ENCODE results near the gene GLIS1.

GLIS1 gene

DNA sequence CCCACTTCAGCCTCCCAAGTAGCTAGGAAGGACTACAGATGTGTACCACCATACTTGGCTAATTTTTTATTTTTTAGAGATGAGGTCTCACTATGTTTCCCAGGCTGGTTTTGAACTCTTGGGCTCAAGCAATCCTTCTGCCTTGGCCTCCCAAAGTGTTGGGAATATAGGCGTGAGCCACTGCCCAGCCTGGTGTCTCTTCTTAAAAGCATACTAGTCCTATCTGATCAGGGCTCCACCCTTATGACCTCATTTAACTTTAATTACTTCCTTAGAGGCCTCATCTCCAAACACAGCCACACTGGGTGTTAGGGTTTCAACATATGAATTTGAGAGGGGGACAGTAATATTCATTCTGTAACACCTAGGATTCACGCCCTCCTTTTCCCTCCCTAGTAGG is 130.9 kb downstream of the GLIS1 start:
- Histone ChIP-seq H3K27me3 (ENCODE audit: control insufficient read depth, insufficient read depth, low read length, poor library complexity, severe bottlenecking) (no peaks in the 10 kb centered on the region), H3K9me3 (ENCODE audit: control insufficient read depth, low read length) (no peaks in the 10 kb centered on the region), H3K27ac (ENCODE audit: insufficient read depth, low read depth, low read length, poor library complexity, severe bottlenecking) (no peak overlapping the region), H3K36me3 (ENCODE audit: control insufficient read depth, insufficient read depth, low read length) (no peaks in the 10 kb centered on the region), H3K4me3 (ENCODE audit: insufficient read depth, low read depth, low read length) (no peak overlapping the region), H3K4me1 (ENCODE audit: control insufficient read depth, insufficient read depth, low read length) (peaks cover 8% of the 10 kb centered on the region)
- 97% methylated on average over 1 to 2 of the region's 2 CpGs for WGBS, 2 experiments

GRCh38 chr1:53606651-53607051 is 132.3 kb downstream of the GLIS1 start:
- Histone ChIP-seq H3K27ac (ENCODE audit: insufficient read depth, low read depth, low read length, poor library complexity, severe bottlenecking) (no peak overlapping the region), H3K27me3 (ENCODE audit: control insufficient read depth, insufficient read depth, low read length, poor library complexity, severe bottlenecking) (no peaks in the 10 kb centered on the region), H3K9me3 (ENCODE audit: control insufficient read depth, low read length) (no peaks in the 10 kb centered on the region), H3K4me1 (ENCODE audit: control insufficient read depth, insufficient read depth, low read length) (peaks cover 8% of the 10 kb centered on the region), H3K4me3 (ENCODE audit: insufficient read depth, low read depth, low read length) (no peak overlapping the region), H3K36me3 (ENCODE audit: control insufficient read depth, insufficient read depth, low read length) (no peaks in the 10 kb centered on the region)
- 27 to 31% methylated on average over 19 of the region's 19 CpGs for WGBS, 2 experiments

DNA sequence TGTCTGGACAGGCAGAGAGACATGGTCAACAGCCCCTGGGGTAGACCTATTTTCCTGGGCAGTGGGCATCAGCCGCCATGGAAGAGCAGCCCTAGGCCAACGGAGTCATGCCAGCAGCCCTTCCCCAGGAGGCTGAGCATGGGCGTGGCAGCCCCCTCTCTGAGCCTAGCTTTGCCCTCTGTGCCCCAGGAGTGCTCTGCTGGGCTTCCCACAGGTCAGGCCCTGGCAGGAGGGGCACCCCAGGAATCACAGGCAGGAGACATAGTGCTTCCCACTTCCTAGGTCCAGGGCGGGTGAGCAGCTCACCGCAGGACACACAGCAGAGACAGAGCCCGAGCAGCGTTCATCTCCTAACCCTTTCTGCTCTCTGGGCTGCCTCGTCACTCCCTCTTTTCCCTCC is 132.8 kb downstream of the GLIS1 start:
- 73 to 74% methylated on average over 8 of the region's 8 CpGs for WGBS, 2 experiments

GRCh38 chr1:53605181-53605580 is 133.8 kb downstream of the GLIS1 start:
- no peaks in the 10 kb centered on the region for H3K9me3 ChIP-seq (ENCODE audit: control insufficient read depth, low read length)
- H3K4me1 ChIP-seq (ENCODE audit: control insufficient read depth, insufficient read depth, low read length), result peaks cover 8% of the 10 kb centered on the region
- no peak overlapping the region for H3K27ac ChIP-seq (ENCODE audit: insufficient read depth, low read depth, low read length, poor library complexity, severe bottlenecking)
- no peaks in the 10 kb centered on the region for H3K27me3 ChIP-seq (ENCODE audit: control insufficient read depth, insufficient read depth, low read length, poor library complexity, severe bottlenecking)
- no peak overlapping the region for H3K4me3 ChIP-seq (ENCODE audit: insufficient read depth, low read depth, low read length)
- H3K36me3 ChIP-seq (ENCODE audit: control insufficient read depth, insufficient read depth, low read length), result no peaks in the 10 kb centered on the region
- 92 to 95% methylated on average over 8 of the region's 8 CpGs for WGBS, 2 experiments

More for the DNA sequence above, 132.8 kb downstream of the GLIS1 start:
- Histone ChIP-seq H3K36me3 (ENCODE audit: control insufficient read depth, insufficient read depth, low read length) (no peaks in the 10 kb centered on the region), H3K9me3 (ENCODE audit: control insufficient read depth, low read length) (no peaks in the 10 kb centered on the region), H3K4me3 (ENCODE audit: insufficient read depth, low read depth, low read length) (no peak overlapping the region), H3K4me1 (ENCODE audit: control insufficient read depth, insufficient read depth, low read length) (peaks cover 8% of the 10 kb centered on the region), H3K27me3 (ENCODE audit: control insufficient read depth, insufficient read depth, low read length, poor library complexity, severe bottlenecking) (no peaks in the 10 kb centered on the region), H3K27ac (ENCODE audit: insufficient read depth, low read depth, low read length, poor library complexity, severe bottlenecking) (no peak overlapping the region)

DNA sequence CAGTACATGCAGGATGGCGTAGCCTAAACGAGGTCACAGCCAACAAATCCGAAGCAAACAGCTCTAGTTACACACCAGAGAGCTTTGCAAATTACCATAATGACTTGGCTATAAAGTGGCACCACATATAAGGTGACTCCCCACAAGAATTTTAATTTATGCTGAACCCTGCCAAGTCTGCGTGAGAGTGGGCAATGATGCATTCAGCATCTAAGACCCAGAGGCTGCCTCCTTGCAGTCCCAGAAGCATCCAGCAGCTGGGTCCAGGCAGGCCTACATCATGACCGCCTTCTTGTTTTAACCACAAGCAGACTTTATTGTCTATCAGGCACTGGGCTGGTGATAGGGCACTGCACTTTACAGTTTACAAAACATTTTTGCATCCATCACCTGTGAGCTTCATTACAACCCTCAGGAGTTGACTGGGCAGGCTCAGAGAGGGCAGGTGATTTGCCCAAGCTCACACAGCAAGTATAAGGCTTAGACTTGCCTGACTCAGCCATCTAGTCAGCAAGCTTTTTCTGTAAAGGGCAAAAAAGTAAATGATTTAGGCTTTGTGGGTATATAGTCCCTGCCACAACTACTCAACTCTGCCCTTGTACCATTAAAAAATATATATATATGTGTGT is 134.6 kb downstream of the GLIS1 start:
- no peaks in the 10 kb centered on the region for H3K36me3 ChIP-seq (ENCODE audit: control insufficient read depth, insufficient read depth, low read length)
- 75 to 78% methylated on average over 5 of the region's 5 CpGs for WGBS, 2 experiments
- H3K4me3 ChIP-seq (ENCODE audit: insufficient read depth, low read depth, low read length), result no peak overlapping the region
- H3K9me3 ChIP-seq (ENCODE audit: control insufficient read depth, low read length), result no peaks in the 10 kb centered on the region
- no peak overlapping the region for H3K27ac ChIP-seq (ENCODE audit: insufficient read depth, low read depth, low read length, poor library complexity, severe bottlenecking)
- H3K27me3 ChIP-seq (ENCODE audit: control insufficient read depth, insufficient read depth, low read length, poor library complexity, severe bottlenecking), result no peaks in the 10 kb centered on the region
- peaks cover 8% of the 10 kb centered on the region for H3K4me1 ChIP-seq (ENCODE audit: control insufficient read depth, insufficient read depth, low read length)

DNA sequence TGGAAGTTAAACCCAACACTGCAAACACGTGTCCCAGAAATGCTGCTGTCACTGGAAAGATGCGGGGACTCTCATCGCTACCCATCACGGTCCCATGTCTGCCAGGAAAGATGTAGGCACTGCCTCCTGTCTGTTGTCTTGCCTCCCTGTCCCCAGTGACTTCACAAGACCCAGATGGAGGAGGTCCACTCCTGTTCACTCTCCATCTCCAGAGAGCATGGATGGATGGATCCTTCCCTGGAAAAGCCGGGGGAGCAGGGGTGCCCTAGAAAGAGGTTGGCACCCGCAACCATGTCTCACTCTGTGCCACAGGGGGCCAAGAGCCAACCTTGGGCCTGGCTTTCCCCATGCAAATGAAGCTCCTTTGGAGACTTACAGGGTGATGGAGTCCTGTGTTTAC is 135.5 kb downstream of the GLIS1 start:
- Histone ChIP-seq H3K36me3 (ENCODE audit: control insufficient read depth, insufficient read depth, low read length) (no peaks in the 10 kb centered on the region), H3K27ac (ENCODE audit: insufficient read depth, low read depth, low read length, poor library complexity, severe bottlenecking) (no peak overlapping the region), H3K4me3 (ENCODE audit: insufficient read depth, low read depth, low read length) (no peak overlapping the region), H3K9me3 (ENCODE audit: control insufficient read depth, low read length) (no peaks in the 10 kb centered on the region), H3K4me1 (ENCODE audit: control insufficient read depth, insufficient read depth, low read length) (peaks cover 8% of the 10 kb centered on the region), H3K27me3 (ENCODE audit: control insufficient read depth, insufficient read depth, low read length, poor library complexity, severe bottlenecking) (no peaks in the 10 kb centered on the region)
- WGBS, 2 experiments, result 95 to 96% methylated on average over 6 of the region's 6 CpGs

DNA sequence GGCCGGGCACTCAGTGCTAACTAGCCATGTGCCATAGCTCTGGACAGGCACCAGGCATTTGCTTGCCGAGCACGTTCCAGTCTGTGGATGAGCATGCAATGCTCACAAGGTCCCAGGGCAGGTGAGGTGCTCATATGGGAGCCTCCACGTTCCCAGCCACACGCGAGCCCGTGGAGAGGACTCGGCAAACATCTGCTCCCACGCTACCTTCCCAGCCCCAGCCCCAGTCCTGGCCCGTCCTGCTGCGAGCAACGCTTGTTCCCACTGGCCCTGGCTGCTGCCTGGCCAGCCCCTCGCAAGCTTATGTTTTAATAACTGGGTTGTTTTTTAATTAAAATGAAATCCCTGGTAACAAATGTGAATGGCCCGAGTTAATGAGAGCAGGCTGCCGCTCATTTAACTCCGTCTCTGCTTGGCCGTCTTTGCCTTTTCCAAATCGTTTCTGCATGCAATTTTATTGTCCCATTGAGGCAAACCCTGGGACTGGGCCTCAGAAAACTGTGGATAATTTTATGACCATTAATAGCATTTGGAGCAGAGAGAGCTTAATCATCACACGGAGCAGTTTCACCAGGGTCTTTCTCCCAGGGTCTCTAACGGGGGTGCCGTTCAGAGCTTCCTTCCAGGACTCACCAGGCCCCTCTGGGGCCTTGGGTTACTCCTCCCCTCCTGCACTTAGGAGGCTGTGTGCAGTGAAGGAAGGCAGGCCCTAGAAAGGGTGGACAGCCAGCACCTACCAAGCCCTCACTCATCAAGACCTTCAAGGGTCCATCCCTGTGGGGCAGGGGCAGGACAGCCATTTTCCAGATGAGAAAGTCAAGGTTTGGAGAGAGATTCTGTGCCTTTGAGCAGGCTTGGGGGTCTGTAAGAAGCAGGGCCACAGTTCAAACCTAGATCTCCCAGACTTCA is 136.8 kb downstream of the GLIS1 start:
- WGBS, 2 experiments, result 86 to 90% methylated on average over 21 of the region's 21 CpGs
- Histone ChIP-seq H3K4me1 (ENCODE audit: control insufficient read depth, insufficient read depth, low read length) (peaks cover 8% of the 10 kb centered on the region), H3K27ac (ENCODE audit: insufficient read depth, low read depth, low read length, poor library complexity, severe bottlenecking) (no peak overlapping the region), H3K36me3 (ENCODE audit: control insufficient read depth, insufficient read depth, low read length) (no peaks in the 10 kb centered on the region), H3K9me3 (ENCODE audit: control insufficient read depth, low read length) (no peaks in the 10 kb centered on the region), H3K4me3 (ENCODE audit: insufficient read depth, low read depth, low read length) (no peak overlapping the region), H3K27me3 (ENCODE audit: control insufficient read depth, insufficient read depth, low read length, poor library complexity, severe bottlenecking) (no peaks in the 10 kb centered on the region)

DNA sequence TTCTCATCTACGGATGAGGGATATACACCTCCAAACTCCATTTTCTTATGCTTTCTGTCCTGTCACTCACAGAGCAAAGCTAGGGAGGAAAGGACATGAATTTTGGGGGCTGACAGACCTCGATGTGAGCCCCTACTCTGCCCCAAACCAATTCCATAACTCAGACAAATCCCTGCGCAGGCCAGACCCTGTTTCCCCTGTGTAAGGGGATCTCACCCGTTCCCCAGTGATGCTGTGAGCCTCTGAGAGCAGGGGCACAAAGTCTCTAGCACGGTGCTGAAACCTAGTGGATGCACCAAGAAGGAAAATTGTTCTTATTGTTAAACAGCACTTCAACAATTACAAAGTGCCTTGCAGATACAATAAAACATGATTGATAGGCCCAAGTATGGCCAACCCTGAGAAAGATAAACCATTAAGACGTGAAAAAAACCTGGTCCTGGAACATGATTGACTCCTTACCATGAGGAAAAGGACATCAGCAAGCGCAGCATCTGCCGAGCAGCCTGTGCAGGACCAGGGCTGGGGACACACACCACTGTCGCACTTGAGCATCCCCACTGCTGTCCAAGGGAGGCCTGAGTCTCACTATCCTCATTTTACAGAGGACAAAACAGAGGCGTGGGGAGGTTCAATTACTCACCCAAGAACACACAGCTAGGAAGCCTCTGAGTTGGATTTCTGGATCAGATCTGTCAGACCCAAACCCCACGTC is 137.8 kb downstream of the GLIS1 start:
- no peaks in the 10 kb centered on the region for H3K27me3 ChIP-seq (ENCODE audit: control insufficient read depth, insufficient read depth, low read length, poor library complexity, severe bottlenecking)
- WGBS, 2 experiments, result 92% methylated on average over 11 of the region's 11 CpGs
- H3K4me1 ChIP-seq (ENCODE audit: control insufficient read depth, insufficient read depth, low read length), result peaks cover 1% of the 10 kb centered on the region
- no peak overlapping the region for H3K27ac ChIP-seq (ENCODE audit: insufficient read depth, low read depth, low read length, poor library complexity, severe bottlenecking)
- no peaks in the 10 kb centered on the region for H3K36me3 ChIP-seq (ENCODE audit: control insufficient read depth, insufficient read depth, low read length)
- no peaks in the 10 kb centered on the region for H3K9me3 ChIP-seq (ENCODE audit: control insufficient read depth, low read length)
- no peak overlapping the region for H3K4me3 ChIP-seq (ENCODE audit: insufficient read depth, low read depth, low read length)

DNA sequence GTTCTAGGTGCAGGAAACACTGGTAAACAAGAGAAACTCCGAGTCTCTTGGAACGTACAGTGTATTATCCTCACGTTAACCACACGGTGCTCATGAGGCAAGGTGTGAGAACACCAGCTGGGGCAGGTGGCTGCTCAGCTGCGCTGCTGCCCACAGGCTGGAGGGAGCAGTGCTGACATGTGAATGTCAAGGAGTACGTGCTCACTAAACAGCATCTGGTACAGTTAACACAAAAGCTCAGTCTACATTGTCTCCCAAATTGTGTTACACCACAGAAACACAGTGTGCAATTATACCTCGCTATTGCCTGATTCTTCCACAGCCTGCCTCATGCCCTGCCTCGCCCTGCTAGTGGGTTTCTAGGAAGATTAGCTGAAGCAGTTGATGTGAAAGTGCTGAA is 138.4 kb downstream of the GLIS1 start:
- Histone ChIP-seq H3K9me3 (ENCODE audit: control insufficient read depth, low read length) (no peaks in the 10 kb centered on the region), H3K36me3 (ENCODE audit: control insufficient read depth, insufficient read depth, low read length) (no peaks in the 10 kb centered on the region), H3K4me3 (ENCODE audit: insufficient read depth, low read depth, low read length) (no peak overlapping the region), H3K27me3 (ENCODE audit: control insufficient read depth, insufficient read depth, low read length, poor library complexity, severe bottlenecking) (no peaks in the 10 kb centered on the region), H3K4me1 (ENCODE audit: control insufficient read depth, insufficient read depth, low read length) (no peaks in the 10 kb centered on the region), H3K27ac (ENCODE audit: insufficient read depth, low read depth, low read length, poor library complexity, severe bottlenecking) (no peak overlapping the region)
- WGBS, 2 experiments, result 64 to 69% methylated on average over 8 of the region's 8 CpGs

DNA sequence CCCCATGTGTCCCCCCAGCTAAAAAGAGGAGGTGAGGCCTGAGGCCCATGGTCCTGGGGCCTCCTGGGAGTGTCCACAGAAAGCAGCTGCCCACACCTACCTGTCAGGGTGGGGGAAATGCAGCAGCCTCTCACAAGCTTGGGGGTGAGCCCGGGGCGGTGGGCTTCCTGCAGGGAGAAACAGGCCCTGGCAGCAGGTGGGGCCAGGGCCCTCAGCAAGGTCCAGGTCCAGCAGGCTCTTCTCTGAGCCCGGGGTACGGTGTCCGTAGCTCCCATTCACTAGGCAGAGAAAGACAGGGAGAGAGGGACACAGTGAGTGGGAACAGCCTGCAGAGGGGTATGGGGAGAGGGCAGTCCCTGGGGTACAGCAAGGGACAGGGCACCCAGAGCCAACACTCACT is 139.0 kb downstream of the GLIS1 start:
- Histone ChIP-seq H3K9me3 (ENCODE audit: control insufficient read depth, low read length) (no peaks in the 10 kb centered on the region), H3K27me3 (ENCODE audit: control insufficient read depth, insufficient read depth, low read length, poor library complexity, severe bottlenecking) (no peaks in the 10 kb centered on the region), H3K36me3 (ENCODE audit: control insufficient read depth, insufficient read depth, low read length) (no peaks in the 10 kb centered on the region), H3K4me1 (ENCODE audit: control insufficient read depth, insufficient read depth, low read length) (no peaks in the 10 kb centered on the region), H3K4me3 (ENCODE audit: insufficient read depth, low read depth, low read length) (no peak overlapping the region), H3K27ac (ENCODE audit: insufficient read depth, low read depth, low read length, poor library complexity, severe bottlenecking) (no peak overlapping the region)
- 57 to 58% methylated on average over 5 of the region's 5 CpGs for WGBS, 2 experiments
